K562 (cell line): ENCODE results near the gene IP6K2. TPM values are rescaled to one million over a fixed set of nuclear protein-coding genes. Genes with fewer than 3 reads are reported as not detected.

Experiments used
- CBX1 ChIP-seq: sonication (generic); IDR thresholded peaks from 2 replicates; pipeline ENCODE4 v1.6.1; 2016; ENCODE audit warnings: antibody characterized with exemption, low read depth, mild to moderate bottlenecking
- CHD7 ChIP-seq: fragments of 200-600 bp; sonication (generic); IDR thresholded peaks from one replicate; pipeline ENCODE4 v1.6.1; 2012; ENCODE audit warnings: mild to moderate bottlenecking, low read depth, low read length, inconsistent platforms
- ELF2 ChIP-seq: fragments of 250-450 bp; sonication (Bioruptor Pico); IDR thresholded peaks from 2 replicates; pipeline ENCODE4 v1.5.0; 2021; ENCODE audit warnings: mild to moderate bottlenecking
- ETS1 ChIP-seq: conservative IDR thresholded peaks from 2 replicates; pipeline ENCODE4 v1.6.1; 2011; ENCODE audit warnings: low read depth, mild to moderate bottlenecking, low read length; ENCODE audit not compliant: control insufficient read depth
- MTA2 ChIP-seq: fragments of 450-650 bp; IDR thresholded peaks from 2 replicates; pipeline ENCODE4 v1.6.1; 2016; ENCODE audit warnings: low read depth
- SMAD2 ChIP-seq: fragments of 150-350 bp; IDR thresholded peaks from 2 replicates; pipeline ENCODE4 v1.6.1; 2014; ENCODE audit warnings: low read depth, mild to moderate bottlenecking, low read length
- TAF9B ChIP-seq: fragments of 450-650 bp; IDR thresholded peaks from 2 replicates; pipeline ENCODE4 v1.6.1; 2018; ENCODE audit warnings: mild to moderate bottlenecking; ENCODE audit not compliant: partially characterized antibody
- USF1 ChIP-seq: sonication (generic); formaldehyde crosslinking; IDR thresholded peaks from 2 replicates; pipeline ENCODE4 v1.9.0; 2022; ENCODE audit warnings: mild to moderate bottlenecking, missing genetic modification reagents
- ZNF280A ChIP-seq: fragments of 450-650 bp; IDR thresholded peaks from 2 replicates; pipeline ENCODE4 v1.6.1; 2018; ENCODE audit warnings: mild to moderate bottlenecking, low read depth; ENCODE audit not compliant: partially characterized antibody
- ZNF280B ChIP-seq: fragments of 250-450 bp; sonication (Bioruptor Pico); IDR thresholded peaks from 2 replicates; pipeline ENCODE4 v1.5.1; 2021; ENCODE audit warnings: mild to moderate bottlenecking
- polyA plus RNA-seq, 8 experiments: library from polyadenylated mRNA; depleted of rRNA in 4 of 8; stranded (reverse) in 5 of 8; unstranded in 3 of 8; fragments of >200 nt; fragmentation: Nextera tagmentation in 2 of 8; fragmentation: Illumina TruSeq in 1 of 8; extraction: Ambion mirVana in 2 of 8; extraction: Trizol in 1 of 8; gene quantifications; 2 replicates each; pipeline versions ENCODE4 v1.2.1 to v1.2.3, GENCODE V29; 2011 to 2014; ENCODE audit warnings: inconsistent platforms in 1 of 8, missing spikeins in 1 of 8
- total RNA-seq, 7 experiments: library from RNA; depleted of rRNA in 6 of 7; stranded (reverse); fragments of >200 nt in 6 of 7; fragmentation: Illumina TruSeq in 2 of 7; extraction: Trizol in 2 of 7; gene quantifications; 2 replicates each; pipeline versions ENCODE4 v1.2.1 to v1.2.3, GENCODE V29; 2011 to 2021; ENCODE audit warnings: low replicate concordance in 1 of 7

Gene IP6K2
- total and polyA plus RNA-seq, 9 of the 15 experiments (the other 6 are each of a cell fraction or from before 2014, with no cell fraction given): 19.6 to 78.1 (median 48.0) TPM

GRCh38 chr3:48663489-48664312, 53.3 kb downstream of the IP6K2 start (continued):
- TF ChIP-seq CHD7 (no peak), USF1 (CRISPR knock-in tag) (peak; percentile 56; the same call in 1 of the 2 replicates), ETS1 (no peak), CBX1 (no peak), ZNF280B (no peak), ZNF280A (no peak), SMAD2 (no peak), ELF2 (CRISPR knock-in tag) (peak; percentile 89), TAF9B (no peak), MTA2 (no peak)
